Activated naive CD8-positive, alpha-beta T cell treated with anti-CD3 and anti-CD28 coated beads for 36 hours (primary cell): ENCODE measurements around the gene PSMB11. TPM values are rescaled to one million over a fixed set of nuclear protein-coding genes. Genes with fewer than 3 reads are reported as not detected.
A peak's percentile ranks its signal among the peaks of the same experiment; 100 is the strongest.

Experiments used
- DNase-seq: peaks from one replicate; pipeline ENCODE4 v3.0.0; 2021
- H3K27ac Mint-ChIP-seq: one replicate; pipeline ENCODE4 v1.8.0; 2022; ENCODE audit warnings: mild to moderate bottlenecking, moderate library complexity, mixed read lengths
- H3K27me3 Mint-ChIP-seq: one replicate; pipeline ENCODE4 v1.8.0; 2022; ENCODE audit warnings: mild to moderate bottlenecking, mixed read lengths
- H3K36me3 Mint-ChIP-seq: one replicate; pipeline ENCODE4 v1.8.0; 2021; ENCODE audit warnings: mild to moderate bottlenecking, mixed read lengths
- H3K4me1 Mint-ChIP-seq: one replicate; pipeline ENCODE4 v1.8.0; 2021; ENCODE audit warnings: mixed read lengths
- H3K4me3 Mint-ChIP-seq: one replicate; pipeline ENCODE4 v1.8.0; 2022; ENCODE audit warnings: mild to moderate bottlenecking, moderate library complexity, mixed read lengths
- H3K9me3 Mint-ChIP-seq: one replicate; pipeline ENCODE4 v1.8.0; 2022; ENCODE audit warnings: mixed read lengths
- total RNA-seq, 2 experiments: library from RNA; stranded (reverse); gene quantifications; one replicate each; pipeline ENCODE4 v1.2.3, GENCODE V29; 2021

PSMB11 gene
- total RNA-seq, 2 experiments from 2014 or later = not detected

GRCh38 chr14:23023795-23024152, 18.2 kb upstream of the PSMB11 start:
- DNase-seq = no peak
- Mint-ChIP-seq H3K4me3 (no peak overlapping the region), H3K27me3 (no peaks in the 10 kb centered on the region), H3K9me3 (no peaks in the 10 kb centered on the region), H3K4me1 (peaks cover 42% of the 10 kb centered on the region), H3K27ac (no peak overlapping the region), H3K36me3 (peaks cover 35% of the 10 kb centered on the region)

- Mint-ChIP-seq H3K9me3 (no peaks in the 10 kb centered on the region), H3K4me3 (no peak overlapping the region)
Measured at GRCh38 chr14:23024612-23025075, 17.4 kb upstream of the PSMB11 start.

GRCh38 chr14:23025151-23025814, 16.7 kb upstream of the PSMB11 start:
- Mint-ChIP-seq H3K4me3 (peak overlapping the region; percentile 11), H3K27me3 (no peaks in the 10 kb centered on the region), H3K9me3 (no peaks in the 10 kb centered on the region), H3K36me3 (peaks cover 42% of the 10 kb centered on the region), H3K27ac (peak overlapping the region; percentile 65), H3K4me1 (peaks cover 50% of the 10 kb centered on the region)
- DNase-seq = no peak

More at GRCh38 chr14:23024612-23025075, 17.4 kb upstream of the PSMB11 start:
- H3K27ac Mint-ChIP-seq = peak overlapping the region; percentile 65
- no peaks in the 10 kb centered on the region for H3K27me3 Mint-ChIP-seq
- H3K36me3 Mint-ChIP-seq = peaks cover 42% of the 10 kb centered on the region
- DNase-seq = no peak
- H3K4me1 Mint-ChIP-seq = peaks cover 50% of the 10 kb centered on the region

GRCh38 chr14:23028799-23029198, 13.2 kb upstream of the PSMB11 start:
- Mint-ChIP-seq H3K4me3 (peak overlapping the region; percentile 12), H3K27ac (peak overlapping the region; percentile 60), H3K27me3 (no peaks in the 10 kb centered on the region), H3K36me3 (peaks cover 60% of the 10 kb centered on the region), H3K9me3 (no peaks in the 10 kb centered on the region), H3K4me1 (peaks cover 56% of the 10 kb centered on the region)
- no peak for DNase-seq

- Mint-ChIP-seq H3K36me3 (peaks cover 51% of the 10 kb centered on the region), H3K9me3 (peaks cover 2% of the 10 kb centered on the region), H3K4me3 (no peak overlapping the region), H3K27ac (peak overlapping the region; percentile 49), H3K4me1 (peaks cover 47% of the 10 kb centered on the region), H3K27me3 (no peaks in the 10 kb centered on the region)
- no peak for DNase-seq
Measured at GRCh38 chr14:23030936-23031335, 11.1 kb upstream of the PSMB11 start.

- no peaks in the 10 kb centered on the region for H3K27me3 Mint-ChIP-seq
- H3K36me3 Mint-ChIP-seq = peaks cover 43% of the 10 kb centered on the region
- peaks cover 2% of the 10 kb centered on the region for H3K9me3 Mint-ChIP-seq
- H3K27ac Mint-ChIP-seq = peak overlapping the region; percentile 99
- DNase-seq = no peak
- H3K4me3 Mint-ChIP-seq = peak overlapping the region; percentile 96
- peaks cover 38% of the 10 kb centered on the region for H3K4me1 Mint-ChIP-seq
Measured at GRCh38 chr14:23033251-23033727, 8.7 kb upstream of the PSMB11 start.

- Mint-ChIP-seq H3K36me3 (peaks cover 40% of the 10 kb centered on the region), H3K27me3 (no peaks in the 10 kb centered on the region), H3K4me1 (peaks cover 34% of the 10 kb centered on the region), H3K9me3 (peaks cover 2% of the 10 kb centered on the region), H3K4me3 (peak overlapping the region; percentile 96), H3K27ac (peak overlapping the region; percentile 99)
- no peak for DNase-seq
Measured at GRCh38 chr14:23033801-23034497, 8.1 kb upstream of the PSMB11 start.

GRCh38 chr14:23034498-23035302, 7.3 kb upstream of the PSMB11 start, which contains the start of gene PSMB5:
TSS of gene PSMB5 (minus strand) at chr14:23034900. CDS start at chr14:23034881, 19 bp downstream.
- Mint-ChIP-seq H3K4me3 (peak within 1 kb of the TSS; percentile 96), H3K4me1 (peaks cover 28% of the 10 kb centered on the region), H3K36me3 (peaks cover 34% of the 10 kb centered on the region), H3K27ac (peak within 1 kb of the TSS; percentile 99), H3K9me3 (peaks cover 2% of the 10 kb centered on the region), H3K27me3 (no peaks in the 10 kb centered on the region)
- peak; percentile 85 for DNase-seq

- peaks cover 2% of the 10 kb centered on the region for H3K9me3 Mint-ChIP-seq
- H3K36me3 Mint-ChIP-seq = peaks cover 32% of the 10 kb centered on the region
- H3K4me1 Mint-ChIP-seq = peaks cover 28% of the 10 kb centered on the region
- no peaks in the 10 kb centered on the region for H3K27me3 Mint-ChIP-seq
- DNase-seq = no peak
- peak overlapping the region; percentile 96 for H3K4me3 Mint-ChIP-seq
- peak overlapping the region; percentile 99 for H3K27ac Mint-ChIP-seq
Measured at GRCh38 chr14:23035303-23036144, 6.5 kb upstream of the PSMB11 start.

- H3K4me1 Mint-ChIP-seq = peaks cover 7% of the 10 kb centered on the region
- no peaks in the 10 kb centered on the region for H3K36me3 Mint-ChIP-seq
- H3K27me3 Mint-ChIP-seq = no peaks in the 10 kb centered on the region
- H3K27ac Mint-ChIP-seq = no peak overlapping the region
- peaks cover 2% of the 10 kb centered on the region for H3K9me3 Mint-ChIP-seq
- no peak overlapping the region for H3K4me3 Mint-ChIP-seq
- no peak for DNase-seq
Measured at GRCh38 chr14:23040100-23040499, 1.9 kb upstream of the PSMB11 start.

GRCh38 chr14:23041729-23042128, 283 bp upstream of the PSMB11 start:
- Mint-ChIP-seq H3K27me3 (no peaks in the 10 kb centered on the region), H3K4me1 (peaks cover 3% of the 10 kb centered on the region), H3K4me3 (no peak overlapping the region), H3K27ac (no peak overlapping the region), H3K36me3 (no peaks in the 10 kb centered on the region), H3K9me3 (no peaks in the 10 kb centered on the region)
- DNase-seq = no peak

- no peaks in the 10 kb centered on the region for H3K9me3 Mint-ChIP-seq
- peaks cover 3% of the 10 kb centered on the region for H3K4me1 Mint-ChIP-seq
- H3K27me3 Mint-ChIP-seq = peaks cover 4% of the 10 kb centered on the region
- DNase-seq = no peak
- H3K27ac Mint-ChIP-seq = no peak overlapping the region
- H3K4me3 Mint-ChIP-seq = no peak overlapping the region
- H3K36me3 Mint-ChIP-seq = no peaks in the 10 kb centered on the region
Measured at GRCh38 chr14:23043145-23043544, 1.1 kb downstream of the PSMB11 start.

- Mint-ChIP-seq H3K27me3 (peaks cover 4% of the 10 kb centered on the region), H3K27ac (no peak overlapping the region), H3K36me3 (no peaks in the 10 kb centered on the region), H3K4me1 (peaks cover 3% of the 10 kb centered on the region), H3K4me3 (no peak overlapping the region), H3K9me3 (no peaks in the 10 kb centered on the region)
- DNase-seq = no peak
Measured at GRCh38 chr14:23043754-23044153, 1.7 kb downstream of the PSMB11 start.

GRCh38 chr14:23044840-23045239, 2.8 kb downstream of the PSMB11 start:
- H3K36me3 Mint-ChIP-seq = no peaks in the 10 kb centered on the region
- no peak overlapping the region for H3K27ac Mint-ChIP-seq
- peaks cover 3% of the 10 kb centered on the region for H3K4me1 Mint-ChIP-seq
- H3K4me3 Mint-ChIP-seq = no peak overlapping the region
- no peaks in the 10 kb centered on the region for H3K9me3 Mint-ChIP-seq
- no peak for DNase-seq
- peaks cover 4% of the 10 kb centered on the region for H3K27me3 Mint-ChIP-seq
